HEK293 (cell line): ENCODE measurements around the gene QRICH2.

Experiments used
- SALL2 ChIP-seq: fragments of 450-650 bp; formaldehyde crosslinking; IDR thresholded peaks from 2 replicates; pipeline ENCODE4 v1.5.0; 2017; ENCODE audit warnings: missing biosample characterization, mild to moderate bottlenecking, missing genetic modification characterization, borderline replicate concordance
- TCF7L2 ChIP-seq: IDR thresholded peaks from 2 replicates; pipeline ENCODE4 v1.6.1; 2011; ENCODE audit warnings: low read depth, mild to moderate bottlenecking, inconsistent platforms, low read length, moderate library complexity, borderline replicate concordance
- TF ChIP-seq, protein P1 (sequence below): fragments of 450-650 bp; formaldehyde crosslinking; conservative IDR thresholded peaks from 2 replicates; pipeline ENCODE4 v1.5.1; 2016; ENCODE audit warnings: low read depth, missing biosample characterization, missing genetic modification characterization

DNA sequence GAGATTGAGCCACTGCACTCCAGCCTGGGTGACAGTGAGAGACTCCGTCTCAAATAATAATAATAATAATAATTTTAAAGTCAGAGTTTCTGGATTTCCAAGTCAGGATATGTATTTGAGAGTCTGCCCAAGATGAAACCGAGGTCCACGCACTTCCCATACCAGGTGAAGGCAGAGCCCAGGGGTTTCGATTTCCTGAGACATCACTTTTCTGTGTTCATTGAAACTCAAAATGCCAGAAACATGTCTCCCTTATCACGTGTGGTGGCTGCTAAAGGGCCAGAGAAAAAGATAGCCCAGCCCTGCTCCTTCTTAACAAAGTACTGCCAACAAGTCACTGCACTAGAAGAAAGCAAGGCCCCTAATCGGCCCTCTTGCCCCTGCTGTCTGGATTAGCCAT, 57.9 kb downstream of the QRICH2 start:
- no peak for TF ChIP-seq SALL2 (tag by site-specific recombination)
- TF ChIP-seq TCF7L2: no peak
- TF ChIP-seq, protein P1, sequence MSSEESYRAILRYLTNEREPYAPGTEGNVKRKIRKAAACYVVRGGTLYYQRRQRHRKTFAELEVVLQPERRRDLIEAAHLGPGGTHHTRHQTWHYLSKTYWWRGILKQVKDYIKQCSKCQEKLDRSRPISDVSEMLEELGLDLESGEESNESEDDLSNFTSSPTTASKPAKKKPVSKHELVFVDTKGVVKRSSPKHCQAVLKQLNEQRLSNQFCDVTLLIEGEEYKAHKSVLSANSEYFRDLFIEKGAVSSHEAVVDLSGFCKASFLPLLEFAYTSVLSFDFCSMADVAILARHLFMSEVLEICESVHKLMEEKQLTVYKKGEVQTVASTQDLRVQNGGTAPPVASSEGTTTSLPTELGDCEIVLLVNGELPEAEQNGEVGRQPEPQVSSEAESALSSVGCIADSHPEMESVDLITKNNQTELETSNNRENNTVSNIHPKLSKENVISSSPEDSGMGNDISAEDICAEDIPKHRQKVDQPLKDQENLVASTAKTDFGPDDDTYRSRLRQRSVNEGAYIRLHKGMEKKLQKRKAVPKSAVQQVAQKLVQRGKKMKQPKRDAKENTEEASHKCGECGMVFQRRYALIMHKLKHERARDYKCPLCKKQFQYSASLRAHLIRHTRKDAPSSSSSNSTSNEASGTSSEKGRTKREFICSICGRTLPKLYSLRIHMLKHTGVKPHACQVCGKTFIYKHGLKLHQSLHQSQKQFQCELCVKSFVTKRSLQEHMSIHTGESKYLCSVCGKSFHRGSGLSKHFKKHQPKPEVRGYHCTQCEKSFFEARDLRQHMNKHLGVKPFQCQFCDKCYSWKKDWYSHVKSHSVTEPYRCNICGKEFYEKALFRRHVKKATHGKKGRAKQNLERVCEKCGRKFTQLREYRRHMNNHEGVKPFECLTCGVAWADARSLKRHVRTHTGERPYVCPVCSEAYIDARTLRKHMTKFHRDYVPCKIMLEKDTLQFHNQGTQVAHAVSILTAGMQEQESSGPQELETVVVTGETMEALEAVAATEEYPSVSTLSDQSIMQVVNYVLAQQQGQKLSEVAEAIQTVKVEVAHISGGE (tag by site-specific recombination): no peak
